ENCODE results near the gene ZNF438. TPM values are rescaled to one million over a fixed set of nuclear protein-coding genes. Genes with fewer than 3 reads are reported as not detected.

The ZNF438 gene
- total and polyA plus RNA-seq, 3 experiments from 2014 or later: 2.9 to 4.2 (median 3.9) TPM

- Histone ChIP-seq H3K4me3 (ENCODE audit: low read length) (no peak overlapping the region), H3K27me3 (ENCODE audit: insufficient read depth, low read length, poor library complexity, severe bottlenecking) (no peaks in the 10 kb centered on the region), H3K36me3 (ENCODE audit: insufficient read depth, low read length) (no peaks in the 10 kb centered on the region), H3K4me1 (ENCODE audit: insufficient read depth, low read length) (no peaks in the 10 kb centered on the region), H3K9me3 (ENCODE audit: low read length) (no peaks in the 10 kb centered on the region), H3K27ac (ENCODE audit: low read depth, low read length) (no peak overlapping the region)
- POLR2A ChIA-PET: no interaction called here
- Mint-ChIP-seq H3K4me3 (no peak overlapping the region), H3K9me3 (no peaks in the 10 kb centered on the region), H3K36me3 (no peaks in the 10 kb centered on the region), H3K4me1 (peaks cover 6 to 11% (median 10%) of the 10 kb centered on the region in 3 donors), H3K27ac (no peak overlapping the region), H3K27me3 (no peaks in the 10 kb centered on the region)
- DNase-seq: no peak
- CTCF ChIA-PET: interaction anchor here (1.3 to 1.9 kb wide), 2 partner anchors 26 to 34 kb away, joined by 3 to 7 read pairs; no protein-coding TSS in a partner anchor
Observed at GRCh38 chr10:30818010-30818660, 213.5 kb downstream of the ZNF438 start.

GRCh38 chr10:30817541-30817940, 214.1 kb downstream of the ZNF438 start:
- Mint-ChIP-seq H3K27ac (no peak overlapping the region), H3K27me3 (no peaks in the 10 kb centered on the region), H3K4me3 (no peak overlapping the region), H3K9me3 (no peaks in the 10 kb centered on the region), H3K36me3 (no peaks in the 10 kb centered on the region), H3K4me1 (peaks cover 12 to 17% (median 16%) of the 10 kb centered on the region in 3 donors)
- POLR2A ChIA-PET: no interaction called here
- H3K36me3 ChIP-seq (ENCODE audit: insufficient read depth, low read length): no peaks in the 10 kb centered on the region
- H3K4me1 ChIP-seq (ENCODE audit: insufficient read depth, low read length): peaks cover 4% of the 10 kb centered on the region
- H3K27me3 ChIP-seq (ENCODE audit: insufficient read depth, low read length, poor library complexity, severe bottlenecking): no peaks in the 10 kb centered on the region
- H3K27ac ChIP-seq (ENCODE audit: low read depth, low read length): no peak overlapping the region
- H3K4me3 ChIP-seq (ENCODE audit: low read length): no peak overlapping the region
- H3K9me3 ChIP-seq (ENCODE audit: low read length): no peaks in the 10 kb centered on the region
- no peak for DNase-seq
- CTCF ChIA-PET: interaction anchor here (1.3 kb wide), 1 partner anchor 25 kb away, joined by 3 read pairs; no protein-coding TSS in a partner anchor

GRCh38 chr10:30816820-30817171, 214.9 kb downstream of the ZNF438 start:
- Mint-ChIP-seq H3K4me1 (peaks cover 18 to 23% (median 22%) of the 10 kb centered on the region in 3 donors), H3K9me3 (no peaks in the 10 kb centered on the region), H3K36me3 (no peaks in the 10 kb centered on the region), H3K27ac (no peak overlapping the region), H3K4me3 (no peak overlapping the region), H3K27me3 (no peaks in the 10 kb centered on the region)
- no peaks in the 10 kb centered on the region for H3K36me3 ChIP-seq (ENCODE audit: insufficient read depth, low read length)
- no peaks in the 10 kb centered on the region for H3K27me3 ChIP-seq (ENCODE audit: insufficient read depth, low read length, poor library complexity, severe bottlenecking)
- H3K27ac ChIP-seq (ENCODE audit: low read depth, low read length): no peak overlapping the region
- no peak overlapping the region for H3K4me3 ChIP-seq (ENCODE audit: low read length)
- H3K9me3 ChIP-seq (ENCODE audit: low read length): no peaks in the 10 kb centered on the region
- POLR2A ChIA-PET: no interaction called here
- CTCF ChIA-PET: no interaction called here
- no peak for DNase-seq
- H3K4me1 ChIP-seq (ENCODE audit: insufficient read depth, low read length): peaks cover 4% of the 10 kb centered on the region

GRCh38 chr10:30816159-30816819, 215.4 kb downstream of the ZNF438 start:
- Mint-ChIP-seq H3K4me3 (no peak overlapping the region), H3K27me3 (no peaks in the 10 kb centered on the region), H3K36me3 (no peaks in the 10 kb centered on the region), H3K4me1 (peaks cover 23 to 27% (median 25%) of the 10 kb centered on the region in 3 donors), H3K27ac (no peak overlapping the region), H3K9me3 (no peaks in the 10 kb centered on the region)
- Histone ChIP-seq H3K4me3 (ENCODE audit: low read length) (no peak overlapping the region), H3K9me3 (ENCODE audit: low read length) (no peaks in the 10 kb centered on the region), H3K27ac (ENCODE audit: low read depth, low read length) (no peak overlapping the region), H3K36me3 (ENCODE audit: insufficient read depth, low read length) (no peaks in the 10 kb centered on the region), H3K27me3 (ENCODE audit: insufficient read depth, low read length, poor library complexity, severe bottlenecking) (no peaks in the 10 kb centered on the region), H3K4me1 (ENCODE audit: insufficient read depth, low read length) (peaks cover 4% of the 10 kb centered on the region)
- no peak for DNase-seq
- POLR2A ChIA-PET: no interaction called here
- CTCF ChIA-PET: interaction anchor here (0.8 kb wide), 1 partner anchor 17 kb away, joined by 3 read pairs; no protein-coding TSS in a partner anchor

GRCh38 chr10:30813872-30814481, 217.7 kb downstream of the ZNF438 start:
- no peaks in the 10 kb centered on the region for H3K36me3 Mint-ChIP-seq
- CTCF ChIA-PET: interaction anchor here (0.8 kb wide), 1 partner anchor 21 kb away, joined by 3 read pairs; no protein-coding TSS in a partner anchor
- peaks cover 4% of the 10 kb centered on the region for H3K4me1 ChIP-seq (ENCODE audit: insufficient read depth, low read length)
- no peaks in the 10 kb centered on the region for H3K27me3 Mint-ChIP-seq
- H3K27ac Mint-ChIP-seq: no peak overlapping the region
- no peaks in the 10 kb centered on the region for H3K36me3 ChIP-seq (ENCODE audit: insufficient read depth, low read length)
- no peaks in the 10 kb centered on the region for H3K9me3 Mint-ChIP-seq
- POLR2A ChIA-PET: no interaction called here
- peaks cover 26 to 30% (median 28%) of the 10 kb centered on the region in 3 donors for H3K4me1 Mint-ChIP-seq
- no peak overlapping the region for H3K4me3 Mint-ChIP-seq
- no peaks in the 10 kb centered on the region for H3K27me3 ChIP-seq (ENCODE audit: insufficient read depth, low read length, poor library complexity, severe bottlenecking)
- H3K4me3 ChIP-seq (ENCODE audit: low read length): no peak overlapping the region
- no peaks in the 10 kb centered on the region for H3K9me3 ChIP-seq (ENCODE audit: low read length)
- no peak overlapping the region for H3K27ac ChIP-seq (ENCODE audit: low read depth, low read length)
- DNase-seq: no peak

- peak overlapping the region in 5 of 7 donors; percentile 36 to 60 (median 57) for H3K4me3 Mint-ChIP-seq
- H3K27me3 Mint-ChIP-seq: no peaks in the 10 kb centered on the region
- CTCF ChIA-PET: interaction anchor here (1.1 to 1.6 kb wide), 2 partner anchors 28 to 125 kb away, joined by 3 to 11 read pairs; no protein-coding TSS in a partner anchor
- no peak overlapping the region for H3K4me3 ChIP-seq (ENCODE audit: low read length)
- no peaks in the 10 kb centered on the region for H3K27me3 ChIP-seq (ENCODE audit: insufficient read depth, low read length, poor library complexity, severe bottlenecking)
- H3K27ac Mint-ChIP-seq: peak overlapping the region in 3 of 8 donors; percentile 44 to 83 (median 67)
- no peaks in the 10 kb centered on the region for H3K9me3 ChIP-seq (ENCODE audit: low read length)
- no peak for DNase-seq
- H3K9me3 Mint-ChIP-seq: no peaks in the 10 kb centered on the region
- no peaks in the 10 kb centered on the region for H3K36me3 ChIP-seq (ENCODE audit: insufficient read depth, low read length)
- POLR2A ChIA-PET: no interaction called here
- no peak overlapping the region for H3K27ac ChIP-seq (ENCODE audit: low read depth, low read length)
- H3K4me1 ChIP-seq (ENCODE audit: insufficient read depth, low read length): peaks cover 4% of the 10 kb centered on the region
- H3K36me3 Mint-ChIP-seq: no peaks in the 10 kb centered on the region
- H3K4me1 Mint-ChIP-seq: peaks cover 26 to 30% (median 28%) of the 10 kb centered on the region in 3 donors
Observed at GRCh38 chr10:30812018-30812851, 219.4 kb downstream of the ZNF438 start.

- H3K27me3 Mint-ChIP-seq: peaks cover 0 to 1% of the 10 kb centered on the region in 2 donors
- H3K4me3 Mint-ChIP-seq: peak overlapping the region in 6 of 7 donors; percentile 36 to 60 (median 54)
- no peaks in the 10 kb centered on the region for H3K36me3 Mint-ChIP-seq
- Histone ChIP-seq H3K4me1 (ENCODE audit: insufficient read depth, low read length) (peaks cover 4% of the 10 kb centered on the region), H3K36me3 (ENCODE audit: insufficient read depth, low read length) (no peaks in the 10 kb centered on the region), H3K4me3 (ENCODE audit: low read length) (no peak overlapping the region), H3K9me3 (ENCODE audit: low read length) (no peaks in the 10 kb centered on the region), H3K27ac (ENCODE audit: low read depth, low read length) (no peak overlapping the region), H3K27me3 (ENCODE audit: insufficient read depth, low read length, poor library complexity, severe bottlenecking) (no peaks in the 10 kb centered on the region)
- peaks cover 26 to 30% (median 28%) of the 10 kb centered on the region in 3 donors for H3K4me1 Mint-ChIP-seq
- ChIA-PET POLR2A (interaction anchor here (0.8 kb wide), 2 partner anchors 27 to 72 kb away, joined by 3 read pairs; no protein-coding TSS in a partner anchor), CTCF (interaction anchor here (0.8 to 1.6 kb wide), 3 partner anchors 27 to 173 kb away, joined by 3 to 11 read pairs (median 3); no protein-coding TSS in a partner anchor)
- no peaks in the 10 kb centered on the region for H3K9me3 Mint-ChIP-seq
- H3K27ac Mint-ChIP-seq: peak overlapping the region in 4 of 8 donors; percentile 10 to 83 (median 61)
- DNase-seq: peak in 2 of 5 donors; percentile 25 to 30
Observed at GRCh38 chr10:30811276-30812017, 220.2 kb downstream of the ZNF438 start.

Data from CD8-positive, alpha-beta memory T cell (primary cell).